Parathyroid adenoma (tissue), 2 donors: ENCODE measurements around the gene PIR.

Experiments used
- H2AFZ ChIP-seq: fragments of 300-600 bp; sonication (generic); one replicate; pipeline ENCODE4 v1.7.0; 2017; ENCODE audit warnings: antibody characterized with exemption, mild to moderate bottlenecking
- H3K27ac ChIP-seq: fragments of 300-600 bp; sonication (generic); one replicate; pipeline ENCODE4 v1.7.0; 2017
- H3K27me3 ChIP-seq: fragments of 300-600 bp; sonication (generic); one replicate; pipeline ENCODE4 v1.7.0; 2017; ENCODE audit warnings: low read length; ENCODE audit not compliant: control insufficient read depth, insufficient read depth
- H3K36me3 ChIP-seq: fragments of 300-600 bp; sonication (generic); one replicate; pipeline ENCODE4 v1.7.0; 2017; ENCODE audit warnings: low read length; ENCODE audit not compliant: control insufficient read depth, insufficient read depth
- H3K4me1 ChIP-seq: fragments of 300-600 bp; sonication (generic); one replicate; pipeline ENCODE4 v1.7.0; 2017; ENCODE audit warnings: control low read depth
- H3K4me2 ChIP-seq: fragments of 300-600 bp; sonication (generic); one replicate; pipeline ENCODE4 v1.7.0; 2017; ENCODE audit warnings: low read length
- H3K4me3 ChIP-seq: fragments of 300-600 bp; sonication (generic); one replicate; pipeline ENCODE4 v1.7.0; 2017; ENCODE audit warnings: low read depth, low read length
- H3K79me2 ChIP-seq: fragments of 300-600 bp; sonication (generic); one replicate; pipeline ENCODE4 v1.7.0; 2017; ENCODE audit warnings: control low read depth
- H3K9ac ChIP-seq: fragments of 300-600 bp; sonication (generic); one replicate; pipeline ENCODE4 v1.7.0; 2017; ENCODE audit warnings: mild to moderate bottlenecking
- H3K9me3 ChIP-seq: fragments of 300-600 bp; sonication (generic); one replicate; pipeline ENCODE4 v1.7.0; 2017; ENCODE audit warnings: low read length; ENCODE audit not compliant: control insufficient read depth
- TF ChIP-seq, protein P1 (sequence below): fragments of 300-600 bp; sonication (generic); IDR thresholded peaks from one replicate; pipeline ENCODE4 v1.7.0; 2017; ENCODE audit warnings: antibody characterized with exemption, mild to moderate bottlenecking
- donor health status: primary hyperparathyroidism.

The PIR gene

GRCh38 chrX:15464704-15465103, 28.4 kb downstream of the PIR start:
- H3K4me2 ChIP-seq, result no peak overlapping the region
- no peak overlapping the region for H3K4me3 ChIP-seq
- H3K36me3 ChIP-seq, result no peaks in the 10 kb centered on the region
- H3K4me1 ChIP-seq, result no peaks in the 10 kb centered on the region
- H3K27me3 ChIP-seq, result no peaks in the 10 kb centered on the region
- H3K79me2 ChIP-seq, result no peaks in the 10 kb centered on the region
- no peak overlapping the region for H2AFZ ChIP-seq
- no peak overlapping the region for H3K27ac ChIP-seq
- no peaks in the 10 kb centered on the region for H3K9me3 ChIP-seq
- TF ChIP-seq, protein P1, sequence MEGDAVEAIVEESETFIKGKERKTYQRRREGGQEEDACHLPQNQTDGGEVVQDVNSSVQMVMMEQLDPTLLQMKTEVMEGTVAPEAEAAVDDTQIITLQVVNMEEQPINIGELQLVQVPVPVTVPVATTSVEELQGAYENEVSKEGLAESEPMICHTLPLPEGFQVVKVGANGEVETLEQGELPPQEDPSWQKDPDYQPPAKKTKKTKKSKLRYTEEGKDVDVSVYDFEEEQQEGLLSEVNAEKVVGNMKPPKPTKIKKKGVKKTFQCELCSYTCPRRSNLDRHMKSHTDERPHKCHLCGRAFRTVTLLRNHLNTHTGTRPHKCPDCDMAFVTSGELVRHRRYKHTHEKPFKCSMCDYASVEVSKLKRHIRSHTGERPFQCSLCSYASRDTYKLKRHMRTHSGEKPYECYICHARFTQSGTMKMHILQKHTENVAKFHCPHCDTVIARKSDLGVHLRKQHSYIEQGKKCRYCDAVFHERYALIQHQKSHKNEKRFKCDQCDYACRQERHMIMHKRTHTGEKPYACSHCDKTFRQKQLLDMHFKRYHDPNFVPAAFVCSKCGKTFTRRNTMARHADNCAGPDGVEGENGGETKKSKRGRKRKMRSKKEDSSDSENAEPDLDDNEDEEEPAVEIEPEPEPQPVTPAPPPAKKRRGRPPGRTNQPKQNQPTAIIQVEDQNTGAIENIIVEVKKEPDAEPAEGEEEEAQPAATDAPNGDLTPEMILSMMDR, result no peak
- no peak overlapping the region for H3K9ac ChIP-seq

DNA sequence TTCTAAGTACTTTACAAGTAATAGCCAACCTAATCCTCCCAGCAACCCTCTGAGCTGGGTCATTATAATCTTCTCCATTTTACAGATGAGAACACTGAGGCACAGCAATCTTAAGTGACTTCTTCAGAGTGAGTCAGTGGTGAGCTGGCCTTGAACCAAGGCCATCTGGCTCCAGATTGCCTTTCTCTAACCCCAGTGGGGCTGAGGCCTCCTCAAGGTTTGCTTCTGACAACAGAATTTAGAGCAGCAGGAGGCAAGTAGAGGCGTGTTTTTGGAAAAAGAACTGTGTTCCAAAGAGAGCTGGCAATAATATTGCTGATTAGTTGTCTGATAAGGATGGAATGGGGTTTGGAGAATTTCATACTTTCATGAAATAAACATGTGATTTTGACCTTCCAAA, 41.2 kb downstream of the PIR start:
- Histone ChIP-seq H3K4me2 (no peak overlapping the region), H3K4me3 (no peak overlapping the region), H3K27me3 (no peaks in the 10 kb centered on the region), H3K9me3 (no peaks in the 10 kb centered on the region), H3K9ac (no peak overlapping the region), H3K4me1 (no peaks in the 10 kb centered on the region), H2AFZ (no peak overlapping the region), H3K36me3 (no peaks in the 10 kb centered on the region), H3K27ac (no peak overlapping the region), H3K79me2 (no peaks in the 10 kb centered on the region)
- TF ChIP-seq, protein P1, result no peak

- Histone ChIP-seq H3K27ac (no peak overlapping the region), H3K9ac (no peak overlapping the region), H3K79me2 (no peaks in the 10 kb centered on the region), H3K36me3 (no peaks in the 10 kb centered on the region), H3K4me1 (no peaks in the 10 kb centered on the region), H3K27me3 (no peaks in the 10 kb centered on the region), H3K9me3 (no peaks in the 10 kb centered on the region), H3K4me3 (no peak overlapping the region), H3K4me2 (no peak overlapping the region), H2AFZ (no peak overlapping the region)
- TF ChIP-seq, protein P1, result no peak
Observed at GRCh38 chrX:15448010-15448639, 45.0 kb downstream of the PIR start.

GRCh38 chrX:15441464-15441863, 51.7 kb downstream of the PIR start:
- H3K9me3 ChIP-seq, result no peaks in the 10 kb centered on the region
- TF ChIP-seq, protein P1, result no peak
- H3K4me3 ChIP-seq, result no peak overlapping the region
- no peaks in the 10 kb centered on the region for H3K79me2 ChIP-seq
- H3K36me3 ChIP-seq, result no peaks in the 10 kb centered on the region
- H3K27ac ChIP-seq, result no peak overlapping the region
- no peak overlapping the region for H3K9ac ChIP-seq
- H3K27me3 ChIP-seq, result no peaks in the 10 kb centered on the region
- H3K4me1 ChIP-seq, result no peaks in the 10 kb centered on the region
- H3K4me2 ChIP-seq, result no peak overlapping the region
- no peak overlapping the region for H2AFZ ChIP-seq

DNA sequence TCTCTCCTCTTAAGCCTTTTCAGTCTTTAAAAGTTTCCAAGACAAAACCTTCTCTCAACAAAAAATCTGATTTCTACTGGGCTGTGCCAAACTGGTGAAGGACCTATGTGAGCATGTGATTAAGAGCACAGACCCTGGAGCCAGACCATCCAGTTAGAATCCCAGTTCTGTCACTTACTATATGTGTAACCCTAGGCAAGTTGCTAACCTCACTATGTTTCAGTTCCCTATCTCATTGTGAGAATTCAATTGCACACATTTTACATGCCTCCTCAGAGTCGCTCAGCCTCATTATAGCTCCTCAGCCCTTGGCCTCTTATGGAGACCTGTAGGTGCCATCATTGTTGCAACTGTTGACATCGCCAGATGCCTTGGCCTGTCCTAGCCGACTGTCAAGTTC, 54.8 kb downstream of the PIR start:
- TF ChIP-seq, protein P1, result no peak
- H3K9ac ChIP-seq, result no peak overlapping the region
- no peaks in the 10 kb centered on the region for H3K4me1 ChIP-seq

More for the DNA sequence above, 54.8 kb downstream of the PIR start:
- no peaks in the 10 kb centered on the region for H3K36me3 ChIP-seq
- no peak overlapping the region for H3K27ac ChIP-seq
- H3K4me3 ChIP-seq, result no peak overlapping the region
- H3K79me2 ChIP-seq, result no peaks in the 10 kb centered on the region
- H3K9me3 ChIP-seq, result no peaks in the 10 kb centered on the region
- H3K27me3 ChIP-seq, result no peaks in the 10 kb centered on the region
- no peak overlapping the region for H3K4me2 ChIP-seq
- H2AFZ ChIP-seq, result no peak overlapping the region
